Endothelial cell of umbilical vein (primary cell): ENCODE measurements around the gene MED12. TPM values are rescaled to one million over a fixed set of nuclear protein-coding genes. Genes with fewer than 3 reads are reported as not detected.

Experiments used
- BruUV-seq: library from RNA; stranded (reverse); fragments of 400-500 nt; replicated peaks from 2 replicates; lab custom pipeline; 2021; lab: Mats Ljungman, UMichigan
- CTCF ChIA-PET: fragments of 300-600, 350-600 bp; sonication (Branson Sonifier 250); formaldehyde crosslinking; loops from one replicate; lab custom pipeline; 2021; ENCODE audit warnings: antibody characterized with exemption, inconsistent platforms; lab: Charles Lee
- POLR2A ChIA-PET: fragments of 300-600, 350-600 bp; sonication (Branson Sonifier 250); formaldehyde crosslinking; loops from one replicate; lab custom pipeline; 2021; ENCODE audit warnings: antibody characterized with exemption, inconsistent platforms; lab: Charles Lee
- DNase-seq: peaks from one replicate; pipeline ENCODE4 v3.0.0-alpha.2; 2011; ENCODE audit warnings: low read depth, low spot score
- FAIRE-seq: peaks from 2 replicates; lab custom pipeline; 2011; peaks lifted over from hg19 to GRCh38; lab: Jason Lieb, UNC
- H2AFZ ChIP-seq: 2 replicates; pipeline ENCODE4 v1.6.0; 2012; ENCODE audit warnings: low read depth, low read length, control low read depth, inconsistent platforms
- H3K27ac ChIP-seq: 2 replicates; pipeline ENCODE4 v1.5.1; 2011; ENCODE audit warnings: low read depth, mild to moderate bottlenecking, control low read depth, low read length, moderate library complexity; ENCODE audit not compliant: insufficient read depth
- H3K27me3 ChIP-seq, 2 experiments: 2 replicates each; pipeline versions ENCODE4 v1.6.0 to v1.6.1; 2011; ENCODE audit warnings: low read length in 2 of 2, mixed read lengths in 1 of 2; ENCODE audit not compliant: control insufficient read depth in 2 of 2, insufficient read depth in 2 of 2
- H3K36me3 ChIP-seq, 2 experiments: 2 replicates in 1 of 2; 3 replicates in 1 of 2; pipeline ENCODE4 v1.5.1; 2011; ENCODE audit warnings: low read length in 2 of 2, mild to moderate bottlenecking in 1 of 2, moderate library complexity in 1 of 2; ENCODE audit not compliant: control insufficient read depth in 2 of 2, insufficient read depth in 2 of 2; ENCODE audit errors: extremely low read depth in 1 of 2
- H3K4me1 ChIP-seq: 3 replicates; pipeline ENCODE4 v1.5.1; 2011; ENCODE audit warnings: mild to moderate bottlenecking, low read length; ENCODE audit not compliant: control insufficient read depth, insufficient read depth; ENCODE audit errors: extremely low read depth
- H3K4me2 ChIP-seq: 2 replicates; pipeline ENCODE4 v1.6.1; 2011; ENCODE audit warnings: low read length, control low read depth, mixed read lengths; ENCODE audit not compliant: insufficient read depth
- H3K4me3 ChIP-seq, 3 experiments: fragments of 200-600 bp in 1 of 3; sonication (generic), shearing (Covaris generic) in 1 of 3; replicated peaks in 1 of 3; 2 replicates each; pipeline ENCODE4 v1.5.1; 2011 to 2016; ENCODE audit warnings: control low read depth in 3 of 3, low read length in 3 of 3, mild to moderate bottlenecking in 2 of 3, inconsistent platforms in 1 of 3, low read depth in 1 of 3, moderate library complexity in 1 of 3; ENCODE audit not compliant: insufficient read depth in 1 of 3
- H3K79me2 ChIP-seq: 2 replicates; pipeline ENCODE4 v1.6.0; 2012; ENCODE audit warnings: low read length, inconsistent platforms; ENCODE audit not compliant: control insufficient read depth, insufficient read depth
- H3K9ac ChIP-seq: replicated peaks from 2 replicates; pipeline ENCODE3; 2011; ENCODE audit warnings: low read length, control low read depth; ENCODE audit not compliant: insufficient read depth; ENCODE audit errors: extremely low read depth
- H3K9me1 ChIP-seq: replicated peaks from 3 replicates; pipeline ENCODE4 v1.6.0; 2011; ENCODE audit warnings: mild to moderate bottlenecking, low read length; ENCODE audit not compliant: control insufficient read depth, insufficient read depth; ENCODE audit errors: extremely low read depth
- H3K9me3 ChIP-seq: replicated peaks from 2 replicates; pipeline ENCODE4 v1.5.1; 2012; ENCODE audit warnings: low read length, inconsistent platforms; ENCODE audit not compliant: control insufficient read depth, insufficient read depth
- H4K20me1 ChIP-seq: replicated peaks from 2 replicates; pipeline ENCODE3; 2011; ENCODE audit warnings: mild to moderate bottlenecking, low read length; ENCODE audit not compliant: control insufficient read depth, insufficient read depth; ENCODE audit errors: extremely low read depth
- CTCF ChIP-seq, 2 donors: IDR thresholded peaks; 1 replicate in 1 of 2; 2 replicates in 1 of 2; pipeline ENCODE4 v1.5.1; 2011; ENCODE audit warnings: low read length in 2 of 2, mild to moderate bottlenecking in 2 of 2, moderate library complexity in 2 of 2, control low read depth in 1 of 2, inconsistent platforms in 1 of 2, low read depth in 1 of 2; ENCODE audit not compliant: insufficient read depth in 1 of 2; ENCODE audit errors: extremely low read depth in 1 of 2
- EZH2 ChIP-seq: IDR thresholded peaks from 2 replicates; pipeline ENCODE4 v1.6.1; 2012; ENCODE audit warnings: borderline replicate concordance, low read depth, mild to moderate bottlenecking, moderate library complexity, low read length, inconsistent platforms; ENCODE audit not compliant: severe bottlenecking
- FOS ChIP-seq: IDR thresholded peaks from 2 replicates; pipeline ENCODE4 v1.6.1; 2011; ENCODE audit warnings: mild to moderate bottlenecking, low read length, moderate library complexity, borderline replicate concordance; ENCODE audit not compliant: insufficient read depth
- JUN ChIP-seq: IDR thresholded peaks from 2 replicates; pipeline ENCODE4 v1.6.1; 2011; ENCODE audit warnings: borderline replicate concordance, low read depth; ENCODE audit not compliant: insufficient read length, insufficient read depth
- MAX ChIP-seq: IDR thresholded peaks from 2 replicates; pipeline ENCODE4 v1.6.1; 2011; ENCODE audit not compliant: insufficient read depth, insufficient read length
- MYC ChIP-seq: IDR thresholded peaks from one replicate; pipeline ENCODE4 v1.6.1; 2011; ENCODE audit warnings: mild to moderate bottlenecking, low read depth, low read length
- POLR2A ChIP-seq: IDR thresholded peaks from 2 replicates; pipeline ENCODE4 v1.6.1; 2012; ENCODE audit warnings: low read depth, mild to moderate bottlenecking, control low read depth, low read length
- POLR2AphosphoS5 ChIP-seq: IDR thresholded peaks from 2 replicates; pipeline ENCODE4 v1.6.1; 2012; ENCODE audit warnings: low read depth, mild to moderate bottlenecking, control low read depth, low read length, moderate library complexity; ENCODE audit not compliant: insufficient read depth
- dilution Hi-C: fragments of 300-500 bp; cut with MboI; formaldehyde crosslinking; loops from one replicate; pipeline ENCODE4 v1.15.0; 2019; ENCODE audit warnings: low sequenced_read_pairs; ENCODE audit not compliant: extremely low pct_ligation_motif_present
- intact Hi-C: fragments of 100-400 bp; cut with micrococcal nuclease; formaldehyde crosslinking; loops from one replicate; pipeline ENCODE4 v1.10.0; 2022
- polyA plus RNA-seq, 4 experiments: library from polyadenylated mRNA; depleted of rRNA in 3 of 4; stranded (reverse) in 3 of 4; unstranded in 1 of 4; fragments of >200 nt; gene quantifications; 2 replicates each; pipeline versions ENCODE4 v1.2.1 to v1.2.3, GENCODE V29; 2011 to 2012; ENCODE audit warnings: missing spikeins in 1 of 4
- total RNA-seq: library from RNA; stranded (reverse); gene quantifications from 2 replicates; pipeline ENCODE4 v1.2.3, GENCODE V29; 2021

The MED12 gene
- total and polyA plus RNA-seq, 2 donors (not counting 3 experiments of a cell fraction or from before 2014, with no cell fraction given), result 28.1 to 65.3 TPM

- H3K9me3 ChIP-seq, result no peaks in the 10 kb centered on the region
- peaks cover 1% of the 10 kb centered on the region for H3K4me1 ChIP-seq
- no peak for FAIRE-seq
- CTCF ChIA-PET, result no interaction called here
- no peak overlapping the region for H2AFZ ChIP-seq
- no peak overlapping the region for H3K27ac ChIP-seq
- H3K9me1 ChIP-seq, result no peaks in the 10 kb centered on the region
- no peaks in the 10 kb centered on the region for H3K36me3 ChIP-seq
- dilution Hi-C loops, result no loop called here
- H3K27me3 ChIP-seq, result no peaks in the 10 kb centered on the region
- intact Hi-C loops, result no loop called here
- no TSS peak for BruUV-seq
- no peaks in the 10 kb centered on the region for H4K20me1 ChIP-seq
- TF ChIP-seq MAX (no peak), POLR2A (no peak), JUN (no peak), POLR2AphosphoS5 (no peak), EZH2 (no peak), FOS (no peak), MYC (no peak), CTCF (IDR thresholded peaks at IDR 0.05; ENCODE audit: extremely low read depth in 1 of 2, insufficient read depth in 1 of 2, low read depth in 1 of 2, low read length in 2 of 2) (no peak)
- H3K9ac ChIP-seq, result no peak overlapping the region
- no peak overlapping the region for H3K4me2 ChIP-seq
- H3K79me2 ChIP-seq, result no peaks in the 10 kb centered on the region
- no peak overlapping the region for H3K4me3 ChIP-seq
- POLR2A ChIA-PET, result no interaction called here
- no peak for DNase-seq
Observed at GRCh38 chrX:71091263-71091662, 27.1 kb upstream of the MED12 start.
